NCI-H146 treated with DMSO at 0.1 percent for 48 hours (cell line): ENCODE measurements around the gene RILPL1.
"Not testable (repeated sequence)": the region's sequence is repeated elsewhere in the genome, so short reads cannot be mapped to it uniquely, and the experiment has no call there.

Source experiments
- DNase-seq: peaks from one replicate; lab custom pipeline; 2025; ENCODE audit not compliant: unreplicated experiment; lab: John Stamatoyannopoulos, UW

Gene RILPL1

GRCh38 chr12:123429101-123429500 is 104.4 kb downstream of the RILPL1 start:
- DNase-seq, result not testable (repeated sequence)

- DNase-seq, result no peak
Measured at GRCh38 chr12:123428591-123428990, 104.9 kb downstream of the RILPL1 start.

DNA sequence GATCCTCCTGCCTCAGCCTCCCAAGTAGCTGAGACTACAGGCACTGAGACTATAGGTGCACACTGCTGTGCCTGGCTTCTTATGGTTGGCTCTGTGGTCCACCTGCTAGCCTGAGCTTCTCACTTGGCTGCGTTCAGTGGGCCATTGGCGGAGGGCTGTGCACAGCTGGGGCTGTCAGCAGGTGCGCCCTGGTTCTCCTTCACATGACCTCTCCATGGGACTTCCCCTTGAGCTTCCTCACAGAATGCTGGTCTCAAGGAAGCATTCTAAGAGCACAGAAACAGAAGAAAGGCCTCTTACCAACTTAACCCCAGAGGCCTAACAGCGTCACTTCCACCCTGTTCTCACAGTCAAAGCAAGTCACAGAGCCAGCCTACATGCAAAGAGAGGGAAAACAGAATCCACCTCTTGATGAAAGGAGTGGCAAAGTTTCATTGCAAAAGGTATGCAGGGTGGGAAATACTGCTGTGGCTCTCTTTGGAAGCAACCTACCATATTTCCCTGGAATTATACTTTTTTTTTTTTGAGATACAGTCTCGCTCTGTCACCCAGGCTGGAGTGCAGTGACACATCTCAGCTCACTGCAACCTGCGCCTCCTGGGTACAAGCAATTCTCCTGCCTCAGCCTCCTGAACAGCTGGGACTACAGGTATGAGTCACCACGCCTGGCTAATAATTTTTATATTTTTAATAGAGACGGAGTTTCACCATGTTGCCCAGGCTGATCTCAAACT is 106.3 kb downstream of the RILPL1 start:
- DNase-seq, result no peak

DNA sequence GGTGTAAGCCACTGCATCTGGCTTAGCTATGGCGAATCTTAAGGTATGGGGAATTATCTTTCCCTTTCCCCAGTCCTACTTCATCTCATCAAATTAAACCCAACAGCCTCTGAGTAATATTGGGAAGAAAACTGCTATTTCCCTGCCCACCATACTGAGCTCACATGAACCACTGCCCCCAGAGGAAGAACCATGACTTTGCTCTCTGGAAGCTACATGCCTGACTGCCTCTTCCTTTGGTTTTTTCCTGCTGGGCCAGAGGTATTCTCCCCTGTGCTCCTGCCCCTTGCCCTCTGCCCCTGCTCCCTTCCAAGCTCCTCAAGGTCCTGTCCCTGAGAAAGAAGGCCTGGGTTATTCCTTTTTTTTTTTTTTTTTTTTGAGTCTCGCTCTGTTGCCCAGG is 112.2 kb downstream of the RILPL1 start:
- no peak for DNase-seq
